DMS53 treated with DMSO at 0.1 percent for 48 hours (cell line): ENCODE results near the gene NAA30.

Source experiments
- DNase-seq: peaks from one replicate; lab custom pipeline; 2025; ENCODE audit not compliant: unreplicated experiment; lab: John Stamatoyannopoulos, UW

NAA30 gene

GRCh38 chr14:57392830-57393229, 2.4 kb downstream of the NAA30 start:
- DNase-seq, result no peak

- DNase-seq, result no peak
Observed at GRCh38 chr14:57400556-57401494, 10.4 kb downstream of the NAA30 start.

- DNase-seq, result no peak
Observed at GRCh38 chr14:57401501-57401900, 11.1 kb downstream of the NAA30 start.

GRCh38 chr14:57402173-57402852, 11.9 kb downstream of the NAA30 start:
- no peak for DNase-seq

GRCh38 chr14:57403521-57403864, 13.1 kb downstream of the NAA30 start:
- DNase-seq, result no peak

- DNase-seq, result no peak
Observed at GRCh38 chr14:57405562-57405961, 15.2 kb downstream of the NAA30 start.

GRCh38 chr14:57408037-57408436, 17.7 kb downstream of the NAA30 start:
- DNase-seq, result no peak

GRCh38 chr14:57408634-57409033, 18.2 kb downstream of the NAA30 start:
- DNase-seq, result no peak

GRCh38 chr14:57412341-57412740, 22.0 kb downstream of the NAA30 start:
- DNase-seq, result no peak

- no peak for DNase-seq
Observed at GRCh38 chr14:57413849-57414248, 23.5 kb downstream of the NAA30 start.

GRCh38 chr14:57417228-57417627, 26.8 kb downstream of the NAA30 start:
- DNase-seq, result no peak

- DNase-seq, result no peak
Observed at GRCh38 chr14:57418999-57419398, 28.6 kb downstream of the NAA30 start.

GRCh38 chr14:57420033-57420432, 29.6 kb downstream of the NAA30 start:
- no peak for DNase-seq

- no peak for DNase-seq
Observed at GRCh38 chr14:57420986-57421385, 30.6 kb downstream of the NAA30 start.

- DNase-seq, result no peak
Observed at GRCh38 chr14:57435923-57436322, 45.5 kb downstream of the NAA30 start.

GRCh38 chr14:57461777-57462320, 71.5 kb downstream of the NAA30 start:
- DNase-seq, result peak; percentile 29

GRCh38 chr14:57462551-57462950, 72.2 kb downstream of the NAA30 start:
- no peak for DNase-seq

- DNase-seq, result peak; percentile 71
Observed at GRCh38 chr14:57464008-57464730, 73.8 kb downstream of the NAA30 start.
